Endothelial cell of umbilical vein (primary cell): ENCODE results near the gene RIPK3. TPM values are rescaled to one million over a fixed set of nuclear protein-coding genes. Genes with fewer than 3 reads are reported as not detected.
A peak's percentile ranks its signal among the peaks of the same experiment; 100 is the strongest.

Source experiments
- BruUV-seq: library from RNA; stranded (reverse); fragments of 400-500 nt; replicated peaks from 2 replicates; lab custom pipeline; 2021; lab: Mats Ljungman, UMichigan
- CTCF ChIA-PET: fragments of 300-600, 350-600 bp; sonication (Branson Sonifier 250); formaldehyde crosslinking; loops from one replicate; lab custom pipeline; 2021; ENCODE audit warnings: antibody characterized with exemption, inconsistent platforms; lab: Charles Lee
- POLR2A ChIA-PET: fragments of 300-600, 350-600 bp; sonication (Branson Sonifier 250); formaldehyde crosslinking; loops from one replicate; lab custom pipeline; 2021; ENCODE audit warnings: antibody characterized with exemption, inconsistent platforms; lab: Charles Lee
- DNase-seq: peaks from one replicate; pipeline ENCODE4 v3.0.0-alpha.2; 2011; ENCODE audit warnings: low read depth, low spot score
- FAIRE-seq: peaks from 2 replicates; lab custom pipeline; 2011; peaks lifted over from hg19 to GRCh38; lab: Jason Lieb, UNC
- H2AFZ ChIP-seq: 2 replicates; pipeline ENCODE4 v1.6.0; 2012; ENCODE audit warnings: low read depth, low read length, control low read depth, inconsistent platforms
- H3K27ac ChIP-seq: 2 replicates; pipeline ENCODE4 v1.5.1; 2011; ENCODE audit warnings: low read depth, mild to moderate bottlenecking, control low read depth, low read length, moderate library complexity; ENCODE audit not compliant: insufficient read depth
- H3K27me3 ChIP-seq, 2 experiments: 2 replicates each; pipeline versions ENCODE4 v1.6.0 to v1.6.1; 2011; ENCODE audit warnings: low read length in 2 of 2, mixed read lengths in 1 of 2; ENCODE audit not compliant: control insufficient read depth in 2 of 2, insufficient read depth in 2 of 2
- H3K36me3 ChIP-seq, 2 experiments: 2 replicates in 1 of 2; 3 replicates in 1 of 2; pipeline ENCODE4 v1.5.1; 2011; ENCODE audit warnings: low read length in 2 of 2, mild to moderate bottlenecking in 1 of 2, moderate library complexity in 1 of 2; ENCODE audit not compliant: control insufficient read depth in 2 of 2, insufficient read depth in 2 of 2; ENCODE audit errors: extremely low read depth in 1 of 2
- H3K4me1 ChIP-seq: 3 replicates; pipeline ENCODE4 v1.5.1; 2011; ENCODE audit warnings: mild to moderate bottlenecking, low read length; ENCODE audit not compliant: control insufficient read depth, insufficient read depth; ENCODE audit errors: extremely low read depth
- H3K4me2 ChIP-seq: 2 replicates; pipeline ENCODE4 v1.6.1; 2011; ENCODE audit warnings: low read length, control low read depth, mixed read lengths; ENCODE audit not compliant: insufficient read depth
- H3K4me3 ChIP-seq, 3 experiments: fragments of 200-600 bp in 1 of 3; sonication (generic), shearing (Covaris generic) in 1 of 3; replicated peaks in 1 of 3; 2 replicates each; pipeline ENCODE4 v1.5.1; 2011 to 2016; ENCODE audit warnings: control low read depth in 3 of 3, low read length in 3 of 3, mild to moderate bottlenecking in 2 of 3, inconsistent platforms in 1 of 3, low read depth in 1 of 3, moderate library complexity in 1 of 3; ENCODE audit not compliant: insufficient read depth in 1 of 3
- H3K79me2 ChIP-seq: 2 replicates; pipeline ENCODE4 v1.6.0; 2012; ENCODE audit warnings: low read length, inconsistent platforms; ENCODE audit not compliant: control insufficient read depth, insufficient read depth
- H3K9ac ChIP-seq: replicated peaks from 2 replicates; pipeline ENCODE3; 2011; ENCODE audit warnings: low read length, control low read depth; ENCODE audit not compliant: insufficient read depth; ENCODE audit errors: extremely low read depth
- H3K9me1 ChIP-seq: replicated peaks from 3 replicates; pipeline ENCODE4 v1.6.0; 2011; ENCODE audit warnings: mild to moderate bottlenecking, low read length; ENCODE audit not compliant: control insufficient read depth, insufficient read depth; ENCODE audit errors: extremely low read depth
- H3K9me3 ChIP-seq: replicated peaks from 2 replicates; pipeline ENCODE4 v1.5.1; 2012; ENCODE audit warnings: low read length, inconsistent platforms; ENCODE audit not compliant: control insufficient read depth, insufficient read depth
- H4K20me1 ChIP-seq: replicated peaks from 2 replicates; pipeline ENCODE3; 2011; ENCODE audit warnings: mild to moderate bottlenecking, low read length; ENCODE audit not compliant: control insufficient read depth, insufficient read depth; ENCODE audit errors: extremely low read depth
- EZH2 ChIP-seq: IDR thresholded peaks from 2 replicates; pipeline ENCODE4 v1.6.1; 2012; ENCODE audit warnings: borderline replicate concordance, low read depth, mild to moderate bottlenecking, moderate library complexity, low read length, inconsistent platforms; ENCODE audit not compliant: severe bottlenecking
- FOS ChIP-seq: IDR thresholded peaks from 2 replicates; pipeline ENCODE4 v1.6.1; 2011; ENCODE audit warnings: mild to moderate bottlenecking, low read length, moderate library complexity, borderline replicate concordance; ENCODE audit not compliant: insufficient read depth
- GATA2 ChIP-seq: IDR thresholded peaks from 2 replicates; pipeline ENCODE4 v1.7.0; 2011; ENCODE audit warnings: low read depth, mild to moderate bottlenecking, moderate library complexity, mixed read lengths, low read length; ENCODE audit not compliant: insufficient read length, insufficient read depth
- JUN ChIP-seq: IDR thresholded peaks from 2 replicates; pipeline ENCODE4 v1.6.1; 2011; ENCODE audit warnings: borderline replicate concordance, low read depth; ENCODE audit not compliant: insufficient read length, insufficient read depth
- MYC ChIP-seq: IDR thresholded peaks from one replicate; pipeline ENCODE4 v1.6.1; 2011; ENCODE audit warnings: mild to moderate bottlenecking, low read depth, low read length
- POLR2A ChIP-seq: IDR thresholded peaks from 2 replicates; pipeline ENCODE4 v1.6.1; 2012; ENCODE audit warnings: low read depth, mild to moderate bottlenecking, control low read depth, low read length
- POLR2AphosphoS5 ChIP-seq: IDR thresholded peaks from 2 replicates; pipeline ENCODE4 v1.6.1; 2012; ENCODE audit warnings: low read depth, mild to moderate bottlenecking, control low read depth, low read length, moderate library complexity; ENCODE audit not compliant: insufficient read depth
- dilution Hi-C: fragments of 300-500 bp; cut with MboI; formaldehyde crosslinking; loops from one replicate; pipeline ENCODE4 v1.15.0; 2019; ENCODE audit warnings: low sequenced_read_pairs; ENCODE audit not compliant: extremely low pct_ligation_motif_present
- intact Hi-C: fragments of 100-400 bp; cut with micrococcal nuclease; formaldehyde crosslinking; loops from one replicate; pipeline ENCODE4 v1.10.0; 2022
- polyA plus RNA-seq, 4 experiments: library from polyadenylated mRNA; depleted of rRNA in 3 of 4; stranded (reverse) in 3 of 4; unstranded in 1 of 4; fragments of >200 nt; gene quantifications; 2 replicates each; pipeline versions ENCODE4 v1.2.1 to v1.2.3, GENCODE V29; 2011 to 2012; ENCODE audit warnings: missing spikeins in 1 of 4
- total RNA-seq: library from RNA; stranded (reverse); gene quantifications from 2 replicates; pipeline ENCODE4 v1.2.3, GENCODE V29; 2021
- TF ChIP-seq, protein P1 (sequence below), 2 donors: IDR thresholded peaks; 1 replicate in 1 of 2; 2 replicates in 1 of 2; pipeline ENCODE4 v1.5.1; 2011; ENCODE audit warnings: low read length in 2 of 2, mild to moderate bottlenecking in 2 of 2, moderate library complexity in 2 of 2, control low read depth in 1 of 2, inconsistent platforms in 1 of 2, low read depth in 1 of 2; ENCODE audit not compliant: insufficient read depth in 1 of 2; ENCODE audit errors: extremely low read depth in 1 of 2
- TF ChIP-seq, protein P2 (sequence below): IDR thresholded peaks from 2 replicates; pipeline ENCODE4 v1.6.1; 2011; ENCODE audit not compliant: insufficient read depth, insufficient read length

Gene RIPK3
- total and polyA plus RNA-seq, 2 donors (not counting 3 experiments of a cell fraction or from before 2014, with no cell fraction given) = 3.1 to 5.1 TPM

DNA sequence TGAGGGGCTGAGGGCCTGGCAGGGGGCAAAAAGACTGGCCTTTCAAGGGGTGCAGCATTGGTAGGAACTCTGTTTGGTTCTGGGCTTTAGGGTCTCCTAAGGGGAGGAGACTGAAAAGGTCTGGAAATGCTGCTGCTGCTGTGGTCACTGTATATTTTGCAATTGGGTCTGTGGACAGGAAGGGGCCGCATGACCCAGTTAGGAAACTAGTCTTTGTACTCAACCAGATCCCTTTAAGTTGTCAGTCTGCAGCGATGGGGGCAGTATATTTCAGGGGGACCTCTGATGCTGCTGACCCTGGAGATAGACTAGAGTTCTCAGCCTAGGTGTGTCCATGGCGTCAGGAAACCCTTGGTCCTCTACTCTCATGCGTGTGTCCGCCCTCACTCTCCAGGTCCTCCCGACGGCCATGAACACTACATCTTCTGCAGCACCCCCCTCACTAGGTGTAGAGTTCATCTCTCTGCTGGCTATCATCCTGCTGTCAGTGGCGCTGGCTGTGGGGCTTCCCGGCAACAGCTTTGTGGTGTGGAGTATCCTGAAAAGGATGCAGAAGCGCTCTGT lies 24.5 kb downstream of the RIPK3 start:
- dilution Hi-C loops = no loop called here
- no TSS peak for BruUV-seq
- Histone ChIP-seq H4K20me1 (no peaks in the 10 kb centered on the region), H3K79me2 (no peaks in the 10 kb centered on the region), H2AFZ (no peak overlapping the region), H3K9ac (no peak overlapping the region), H3K4me1 (peaks cover 70% of the 10 kb centered on the region), H3K4me3 (no peak overlapping the region), H3K4me2 (no peak overlapping the region), H3K9me1 (no peaks in the 10 kb centered on the region), H3K36me3 (peaks cover 0 to 1% of the 10 kb centered on the region in 2 experiments), H3K27ac (no peak overlapping the region), H3K9me3 (no peaks in the 10 kb centered on the region), H3K27me3 (no peaks in the 10 kb centered on the region)
- FAIRE-seq (peak; percentile 74), DNase-seq (no peak)
- intact Hi-C loops = no loop called here
- TF ChIP-seq POLR2AphosphoS5 (no peak), POLR2A (no peak), GATA2 (no peak), FOS (no peak), MYC (no peak), JUN (no peak), EZH2 (no peak)
- TF ChIP-seq, protein P1, sequence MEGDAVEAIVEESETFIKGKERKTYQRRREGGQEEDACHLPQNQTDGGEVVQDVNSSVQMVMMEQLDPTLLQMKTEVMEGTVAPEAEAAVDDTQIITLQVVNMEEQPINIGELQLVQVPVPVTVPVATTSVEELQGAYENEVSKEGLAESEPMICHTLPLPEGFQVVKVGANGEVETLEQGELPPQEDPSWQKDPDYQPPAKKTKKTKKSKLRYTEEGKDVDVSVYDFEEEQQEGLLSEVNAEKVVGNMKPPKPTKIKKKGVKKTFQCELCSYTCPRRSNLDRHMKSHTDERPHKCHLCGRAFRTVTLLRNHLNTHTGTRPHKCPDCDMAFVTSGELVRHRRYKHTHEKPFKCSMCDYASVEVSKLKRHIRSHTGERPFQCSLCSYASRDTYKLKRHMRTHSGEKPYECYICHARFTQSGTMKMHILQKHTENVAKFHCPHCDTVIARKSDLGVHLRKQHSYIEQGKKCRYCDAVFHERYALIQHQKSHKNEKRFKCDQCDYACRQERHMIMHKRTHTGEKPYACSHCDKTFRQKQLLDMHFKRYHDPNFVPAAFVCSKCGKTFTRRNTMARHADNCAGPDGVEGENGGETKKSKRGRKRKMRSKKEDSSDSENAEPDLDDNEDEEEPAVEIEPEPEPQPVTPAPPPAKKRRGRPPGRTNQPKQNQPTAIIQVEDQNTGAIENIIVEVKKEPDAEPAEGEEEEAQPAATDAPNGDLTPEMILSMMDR (IDR thresholded peaks at IDR 0.05; ENCODE audit: extremely low read depth in 1 of 2, insufficient read depth in 1 of 2, low read depth in 1 of 2, low read length in 2 of 2) = no peak
- TF ChIP-seq, protein P2, sequence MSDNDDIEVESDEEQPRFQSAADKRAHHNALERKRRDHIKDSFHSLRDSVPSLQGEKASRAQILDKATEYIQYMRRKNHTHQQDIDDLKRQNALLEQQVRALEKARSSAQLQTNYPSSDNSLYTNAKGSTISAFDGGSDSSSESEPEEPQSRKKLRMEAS = no peak
- ChIA-PET POLR2A (no interaction called here), CTCF (interaction anchor here (1.0 to 1.7 kb wide), 4 partner anchors 17 to 121 kb away, joined by 4 to 9 read pairs (median 6); no protein-coding TSS in a partner anchor)
